ENCODE measurements around the gene SRL.

DNA sequence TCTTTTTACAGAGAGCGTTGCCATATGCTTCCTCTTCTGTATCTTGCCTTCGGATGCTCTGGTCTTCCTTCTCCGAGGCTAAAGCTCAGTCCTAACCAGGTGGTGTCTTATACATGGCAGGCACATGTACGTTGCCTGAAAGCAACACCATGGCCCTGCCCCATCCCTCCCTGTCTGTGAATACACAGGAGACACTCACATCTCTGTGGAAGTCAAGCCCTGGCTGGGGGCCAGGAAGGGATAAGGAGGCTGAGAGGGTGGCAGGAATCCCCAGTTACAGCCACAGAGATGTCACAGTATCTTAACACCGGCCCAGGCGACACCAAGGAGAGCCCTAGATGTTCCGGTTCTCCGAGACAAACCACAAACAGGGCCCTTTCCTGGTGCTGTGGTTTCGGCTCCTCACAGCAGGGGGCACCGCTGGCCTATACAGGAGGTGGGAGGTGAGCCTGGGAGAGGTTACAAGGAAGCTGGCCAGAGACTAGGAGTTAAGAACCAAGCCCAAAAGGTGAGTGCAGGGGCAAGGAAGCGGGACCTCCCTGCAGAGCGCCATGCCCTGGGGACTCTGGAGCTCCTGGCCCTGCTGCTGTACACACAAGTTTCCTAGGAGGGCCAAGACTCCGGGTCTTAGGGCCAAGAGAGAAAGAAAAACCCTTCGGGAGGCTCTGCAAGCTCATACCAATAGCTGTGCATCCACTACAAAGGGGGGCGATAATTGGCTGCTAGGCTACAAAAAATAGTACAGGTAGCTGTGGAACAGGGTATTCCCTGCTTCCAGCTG, 41.7 kb downstream of the SRL start:
- TF ChIP-seq, protein P1, sequence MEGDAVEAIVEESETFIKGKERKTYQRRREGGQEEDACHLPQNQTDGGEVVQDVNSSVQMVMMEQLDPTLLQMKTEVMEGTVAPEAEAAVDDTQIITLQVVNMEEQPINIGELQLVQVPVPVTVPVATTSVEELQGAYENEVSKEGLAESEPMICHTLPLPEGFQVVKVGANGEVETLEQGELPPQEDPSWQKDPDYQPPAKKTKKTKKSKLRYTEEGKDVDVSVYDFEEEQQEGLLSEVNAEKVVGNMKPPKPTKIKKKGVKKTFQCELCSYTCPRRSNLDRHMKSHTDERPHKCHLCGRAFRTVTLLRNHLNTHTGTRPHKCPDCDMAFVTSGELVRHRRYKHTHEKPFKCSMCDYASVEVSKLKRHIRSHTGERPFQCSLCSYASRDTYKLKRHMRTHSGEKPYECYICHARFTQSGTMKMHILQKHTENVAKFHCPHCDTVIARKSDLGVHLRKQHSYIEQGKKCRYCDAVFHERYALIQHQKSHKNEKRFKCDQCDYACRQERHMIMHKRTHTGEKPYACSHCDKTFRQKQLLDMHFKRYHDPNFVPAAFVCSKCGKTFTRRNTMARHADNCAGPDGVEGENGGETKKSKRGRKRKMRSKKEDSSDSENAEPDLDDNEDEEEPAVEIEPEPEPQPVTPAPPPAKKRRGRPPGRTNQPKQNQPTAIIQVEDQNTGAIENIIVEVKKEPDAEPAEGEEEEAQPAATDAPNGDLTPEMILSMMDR (IDR thresholded peaks at IDR 0.05; ENCODE audit: low read length): peak; percentile 55
- TF ChIP-seq EZH2 (optimal IDR thresholded peaks at IDR 0.05; ENCODE audit: low read depth, low read length): no peak
- TF ChIP-seq EZH2phosphoT487 (IDR thresholded peaks at IDR 0.05; ENCODE audit: low read length): no peak

All from MM.1S (cell line).